ENCODE data around the gene INPP5D.

Gene INPP5D

DNA sequence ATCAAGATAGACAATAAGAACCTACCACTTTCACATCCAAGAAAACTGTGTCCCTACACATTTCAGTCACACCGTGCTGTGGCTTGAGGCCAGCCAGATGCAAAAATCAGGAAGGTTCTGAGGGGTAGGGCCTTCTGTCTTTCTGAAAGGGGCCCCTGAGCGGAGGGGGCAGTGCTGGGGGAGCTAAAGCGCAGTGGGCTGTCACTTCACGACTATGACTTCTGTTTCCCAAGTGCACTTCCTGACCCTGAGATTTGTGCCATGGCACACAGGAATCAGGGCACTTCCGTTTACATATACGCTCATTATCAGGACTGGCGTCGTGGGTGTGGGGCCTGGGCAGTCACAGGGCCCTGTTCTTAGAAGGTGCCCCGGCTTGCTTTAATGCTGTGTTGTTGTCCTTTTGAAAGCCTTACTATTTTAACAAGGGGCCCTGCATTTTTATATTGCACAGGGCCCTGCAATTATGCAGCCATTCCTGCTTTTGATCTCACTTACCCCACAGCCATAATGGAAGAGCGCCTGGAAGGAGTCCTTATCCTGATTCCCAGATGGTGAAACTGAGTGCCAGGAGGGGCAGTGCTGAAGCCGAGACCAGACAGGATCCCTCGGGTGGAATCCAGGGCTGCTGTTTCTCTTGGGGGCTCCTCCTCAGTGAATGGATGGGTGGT is 47.7 kb upstream of the INPP5D start:
- TF ChIP-seq TCF4 (CRISPR knock-in tag; IDR thresholded peaks at IDR 0.05; ENCODE audit: borderline replicate concordance) (no peak), GLIS3 (CRISPR knock-in tag; IDR thresholded peaks at IDR 0.05) (no peak), SNAI2 (CRISPR knock-in tag; IDR thresholded peaks at IDR 0.05) (no peak), ISL1 (CRISPR knock-in tag; IDR thresholded peaks at IDR 0.05) (no peak), ZC3H10 (CRISPR knock-in tag; IDR thresholded peaks at IDR 0.05) (no peak), BACH2 (CRISPR knock-in tag; IDR thresholded peaks at IDR 0.05; ENCODE audit: borderline replicate concordance) (no peak)
- TF ChIP-seq, protein P1, sequence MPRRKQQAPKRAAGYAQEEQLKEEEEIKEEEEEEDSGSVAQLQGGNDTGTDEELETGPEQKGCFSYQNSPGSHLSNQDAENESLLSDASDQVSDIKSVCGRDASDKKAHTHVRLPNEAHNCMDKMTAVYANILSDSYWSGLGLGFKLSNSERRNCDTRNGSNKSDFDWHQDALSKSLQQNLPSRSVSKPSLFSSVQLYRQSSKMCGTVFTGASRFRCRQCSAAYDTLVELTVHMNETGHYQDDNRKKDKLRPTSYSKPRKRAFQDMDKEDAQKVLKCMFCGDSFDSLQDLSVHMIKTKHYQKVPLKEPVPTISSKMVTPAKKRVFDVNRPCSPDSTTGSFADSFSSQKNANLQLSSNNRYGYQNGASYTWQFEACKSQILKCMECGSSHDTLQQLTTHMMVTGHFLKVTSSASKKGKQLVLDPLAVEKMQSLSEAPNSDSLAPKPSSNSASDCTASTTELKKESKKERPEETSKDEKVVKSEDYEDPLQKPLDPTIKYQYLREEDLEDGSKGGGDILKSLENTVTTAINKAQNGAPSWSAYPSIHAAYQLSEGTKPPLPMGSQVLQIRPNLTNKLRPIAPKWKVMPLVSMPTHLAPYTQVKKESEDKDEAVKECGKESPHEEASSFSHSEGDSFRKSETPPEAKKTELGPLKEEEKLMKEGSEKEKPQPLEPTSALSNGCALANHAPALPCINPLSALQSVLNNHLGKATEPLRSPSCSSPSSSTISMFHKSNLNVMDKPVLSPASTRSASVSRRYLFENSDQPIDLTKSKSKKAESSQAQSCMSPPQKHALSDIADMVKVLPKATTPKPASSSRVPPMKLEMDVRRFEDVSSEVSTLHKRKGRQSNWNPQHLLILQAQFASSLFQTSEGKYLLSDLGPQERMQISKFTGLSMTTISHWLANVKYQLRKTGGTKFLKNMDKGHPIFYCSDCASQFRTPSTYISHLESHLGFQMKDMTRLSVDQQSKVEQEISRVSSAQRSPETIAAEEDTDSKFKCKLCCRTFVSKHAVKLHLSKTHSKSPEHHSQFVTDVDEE (CRISPR knock-in tag; IDR thresholded peaks at IDR 0.05) = no peak
- ATAC-seq = no peak

DNA sequence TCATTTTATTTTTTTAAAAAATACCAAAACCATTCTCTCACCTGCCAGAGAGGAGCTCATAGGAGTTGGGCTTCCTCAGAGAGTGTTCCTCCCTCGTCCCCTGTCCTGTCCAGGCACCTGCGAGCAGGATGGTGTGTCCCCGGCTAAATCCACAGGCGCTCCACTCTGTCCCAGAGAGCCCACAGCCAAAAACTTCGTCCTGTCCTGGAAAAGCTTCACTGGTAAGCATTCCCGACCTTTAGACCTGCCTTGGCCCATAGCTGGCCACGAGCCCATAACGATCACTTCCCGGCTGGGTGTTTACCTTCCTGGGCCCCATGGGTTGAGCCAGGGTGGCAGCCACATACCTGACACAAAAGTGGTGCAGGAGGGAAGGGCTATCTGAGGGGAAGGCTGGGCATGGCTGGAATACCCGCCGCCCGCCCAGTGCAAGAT is 47.1 kb upstream of the INPP5D start, which contains the start of gene NGEF:
NGEF (minus strand) TSS at position 230 of the 435 bp plus-strand sequence. CDS start 38,366 bp downstream, outside the sequence.
- no peak for TF ChIP-seq PPARA (CRISPR knock-in tag; IDR thresholded peaks at IDR 0.05; ENCODE audit: borderline replicate concordance)
- TF ChIP-seq, protein P2, sequence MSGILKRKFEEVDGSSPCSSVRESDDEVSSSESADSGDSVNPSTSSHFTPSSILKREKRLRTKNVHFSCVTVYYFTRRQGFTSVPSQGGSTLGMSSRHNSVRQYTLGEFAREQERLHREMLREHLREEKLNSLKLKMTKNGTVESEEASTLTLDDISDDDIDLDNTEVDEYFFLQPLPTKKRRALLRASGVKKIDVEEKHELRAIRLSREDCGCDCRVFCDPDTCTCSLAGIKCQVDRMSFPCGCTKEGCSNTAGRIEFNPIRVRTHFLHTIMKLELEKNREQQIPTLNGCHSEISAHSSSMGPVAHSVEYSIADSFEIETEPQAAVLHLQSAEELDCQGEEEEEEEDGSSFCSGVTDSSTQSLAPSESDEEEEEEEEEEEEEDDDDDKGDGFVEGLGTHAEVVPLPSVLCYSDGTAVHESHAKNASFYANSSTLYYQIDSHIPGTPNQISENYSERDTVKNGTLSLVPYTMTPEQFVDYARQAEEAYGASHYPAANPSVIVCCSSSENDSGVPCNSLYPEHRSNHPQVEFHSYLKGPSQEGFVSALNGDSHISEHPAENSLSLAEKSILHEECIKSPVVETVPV (CRISPR knock-in tag; IDR thresholded peaks at IDR 0.05) = no peak
- no peak for TF ChIP-seq ZNF70 (CRISPR knock-in tag; IDR thresholded peaks at IDR 0.05)
- TF ChIP-seq SNAI2 (CRISPR knock-in tag; IDR thresholded peaks at IDR 0.05) = no peak
- TF ChIP-seq ZFP30 (CRISPR knock-in tag; IDR thresholded peaks at IDR 0.05) = no peak
- ATAC-seq = no peak

DNA sequence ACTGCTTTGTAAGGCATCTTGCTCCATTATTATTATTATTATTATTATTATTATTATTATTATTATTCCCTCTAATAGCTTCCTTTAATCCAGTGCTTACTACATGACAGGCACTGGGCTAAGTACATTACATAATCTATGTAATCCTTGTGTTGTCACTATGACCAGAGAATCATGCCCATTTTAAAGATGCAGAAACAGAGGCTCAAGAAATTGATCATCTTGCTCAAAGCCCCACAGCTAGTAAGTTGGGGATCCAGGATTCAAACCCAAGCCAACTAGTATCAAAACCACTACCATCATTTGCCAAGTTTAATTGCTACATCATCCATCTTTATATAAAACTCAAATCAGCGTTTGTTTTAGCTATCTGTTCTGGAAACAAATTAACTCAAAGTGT is 46.5 kb upstream of the INPP5D start:
- no peak for TF ChIP-seq ARNTL (CRISPR knock-in tag; IDR thresholded peaks at IDR 0.05; ENCODE audit: borderline replicate concordance, low read depth)
- no peak for TF ChIP-seq TCF4 (CRISPR knock-in tag; IDR thresholded peaks at IDR 0.05; ENCODE audit: borderline replicate concordance)
- no peak for TF ChIP-seq ZNF565 (CRISPR knock-in tag; conservative IDR thresholded peaks at IDR 0.05; ENCODE audit: low read depth)
- TF ChIP-seq ZFP30 (CRISPR knock-in tag; IDR thresholded peaks at IDR 0.05) = no peak
- no peak for TF ChIP-seq TOX (CRISPR knock-in tag; IDR thresholded peaks at IDR 0.05; ENCODE audit: borderline replicate concordance)
- TF ChIP-seq SNAI2 (CRISPR knock-in tag; IDR thresholded peaks at IDR 0.05) = no peak
- no peak for TF ChIP-seq ESRRG (CRISPR knock-in tag; IDR thresholded peaks at IDR 0.05)
- no peak for TF ChIP-seq GLIS3 (CRISPR knock-in tag; IDR thresholded peaks at IDR 0.05)
- no peak for TF ChIP-seq RARB (CRISPR knock-in tag; IDR thresholded peaks at IDR 0.05)
- TF ChIP-seq, protein P1 (CRISPR knock-in tag; IDR thresholded peaks at IDR 0.05) = no peak
- no peak for TF ChIP-seq CSDC2 (CRISPR knock-in tag; IDR thresholded peaks at IDR 0.05)
- TF ChIP-seq ISL1 (CRISPR knock-in tag; IDR thresholded peaks at IDR 0.05) = no peak
- TF ChIP-seq, protein P3, sequence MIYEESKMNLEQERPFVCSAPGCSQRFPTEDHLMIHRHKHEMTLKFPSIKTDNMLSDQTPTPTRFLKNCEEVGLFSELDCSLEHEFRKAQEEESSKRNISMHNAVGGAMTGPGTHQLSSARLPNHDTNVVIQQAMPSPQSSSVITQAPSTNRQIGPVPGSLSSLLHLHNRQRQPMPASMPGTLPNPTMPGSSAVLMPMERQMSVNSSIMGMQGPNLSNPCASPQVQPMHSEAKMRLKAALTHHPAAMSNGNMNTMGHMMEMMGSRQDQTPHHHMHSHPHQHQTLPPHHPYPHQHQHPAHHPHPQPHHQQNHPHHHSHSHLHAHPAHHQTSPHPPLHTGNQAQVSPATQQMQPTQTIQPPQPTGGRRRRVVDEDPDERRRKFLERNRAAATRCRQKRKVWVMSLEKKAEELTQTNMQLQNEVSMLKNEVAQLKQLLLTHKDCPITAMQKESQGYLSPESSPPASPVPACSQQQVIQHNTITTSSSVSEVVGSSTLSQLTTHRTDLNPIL (CRISPR knock-in tag; IDR thresholded peaks at IDR 0.05; ENCODE audit: low read depth) = no peak
- ATAC-seq = no peak

DNA sequence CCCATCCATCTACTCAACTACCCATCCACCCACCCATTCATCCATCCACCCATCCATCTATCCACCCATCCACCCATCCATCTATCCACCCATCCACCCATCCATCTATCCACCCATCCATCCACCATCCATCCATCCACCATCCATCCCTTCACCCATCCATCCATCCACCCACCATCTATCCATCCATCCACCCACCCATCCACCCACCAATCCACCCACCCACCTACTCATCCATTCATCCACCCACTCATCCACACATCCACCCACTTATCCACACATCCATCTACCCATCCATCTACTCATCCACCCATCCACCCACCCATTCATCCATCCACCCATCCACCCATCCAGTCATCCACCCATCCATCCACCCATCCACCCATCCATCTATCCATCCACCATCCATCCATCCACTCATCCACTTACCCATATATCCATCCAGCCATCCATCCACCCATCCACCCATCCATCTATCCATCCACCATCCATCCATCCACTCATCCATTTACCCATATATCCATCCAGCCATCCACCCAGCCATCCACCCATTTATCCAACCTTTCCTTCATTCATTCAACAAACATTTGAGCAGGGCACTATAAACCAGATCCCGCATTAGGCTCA is 45.0 kb upstream of the INPP5D start:
- no peak for ATAC-seq
- TF ChIP-seq ZFP3 (CRISPR knock-in tag; IDR thresholded peaks at IDR 0.05) (no peak), ZFP30 (CRISPR knock-in tag; IDR thresholded peaks at IDR 0.05) (no peak), ZNF8 (CRISPR knock-in tag; IDR thresholded peaks at IDR 0.05) (no peak), BACH2 (CRISPR knock-in tag; IDR thresholded peaks at IDR 0.05; ENCODE audit: borderline replicate concordance) (no peak), ZNF565 (CRISPR knock-in tag; conservative IDR thresholded peaks at IDR 0.05; ENCODE audit: low read depth) (no peak)
- TF ChIP-seq, protein P1 (CRISPR knock-in tag; IDR thresholded peaks at IDR 0.05) = no peak
- TF ChIP-seq, protein P2 (CRISPR knock-in tag; IDR thresholded peaks at IDR 0.05) = no peak

All from SK-N-SH treated with all-trans-retinoic acid at 6 μM for 48 hours (cell line).